ENCODE measurements around the gene CTBP2.

Gene CTBP2

GRCh38 chr10:125144693-125145623 is 15.4 kb downstream of the CTBP2 start:
- DNase-seq (ENCODE audit: low read depth in 2 of 2) = no peak

GRCh38 chr10:125144206-125144605 is 16.2 kb downstream of the CTBP2 start:
- no peak for DNase-seq (ENCODE audit: low read depth in 2 of 2)

- no peak for DNase-seq (ENCODE audit: low read depth in 2 of 2)
Observed at GRCh38 chr10:125142946-125143345, 17.4 kb downstream of the CTBP2 start.

- DNase-seq (ENCODE audit: low read depth in 2 of 2) = no peak
Observed at GRCh38 chr10:125141860-125142484, 18.4 kb downstream of the CTBP2 start.

- no peak for DNase-seq (ENCODE audit: low read depth in 2 of 2)
Observed at GRCh38 chr10:125141150-125141859, 19.1 kb downstream of the CTBP2 start.

- no peak for DNase-seq (ENCODE audit: low read depth in 2 of 2)
Observed at GRCh38 chr10:125140151-125140550, 20.2 kb downstream of the CTBP2 start.

GRCh38 chr10:125137601-125138438 is 22.5 kb downstream of the CTBP2 start:
- DNase-seq (ENCODE audit: low read depth in 2 of 2) = no peak

- DNase-seq (ENCODE audit: low read depth in 2 of 2) = no peak
Observed at GRCh38 chr10:125136087-125136486, 24.3 kb downstream of the CTBP2 start.

GRCh38 chr10:125135771-125136035 is 24.7 kb downstream of the CTBP2 start:
- DNase-seq (ENCODE audit: low read depth in 2 of 2) = no peak

- DNase-seq (ENCODE audit: low read depth in 2 of 2) = no peak
Observed at GRCh38 chr10:125134916-125135770, 25.2 kb downstream of the CTBP2 start.

GRCh38 chr10:125134483-125134848 is 25.9 kb downstream of the CTBP2 start:
- no peak for DNase-seq (ENCODE audit: low read depth in 2 of 2)

GRCh38 chr10:125133696-125134482 is 26.5 kb downstream of the CTBP2 start:
- DNase-seq (ENCODE audit: low read depth in 2 of 2) = no peak

GRCh38 chr10:125132344-125132743 is 28.0 kb downstream of the CTBP2 start:
- DNase-seq (ENCODE audit: low read depth in 2 of 2) = no peak

- DNase-seq (ENCODE audit: low read depth in 2 of 2) = no peak
Observed at GRCh38 chr10:125130916-125131315, 29.4 kb downstream of the CTBP2 start.

GRCh38 chr10:125130260-125130659 is 30.1 kb downstream of the CTBP2 start:
- DNase-seq (ENCODE audit: low read depth in 2 of 2) = no peak

GRCh38 chr10:125129076-125129458 is 31.3 kb downstream of the CTBP2 start:
- DNase-seq (ENCODE audit: low read depth in 2 of 2) = no peak

GRCh38 chr10:125128397-125129075 is 31.8 kb downstream of the CTBP2 start:
- DNase-seq (ENCODE audit: low read depth in 2 of 2) = no peak

GRCh38 chr10:125127986-125128385 is 32.4 kb downstream of the CTBP2 start:
- no peak for DNase-seq (ENCODE audit: low read depth in 2 of 2)

GRCh38 chr10:125127110-125127509 is 33.3 kb downstream of the CTBP2 start:
- DNase-seq (ENCODE audit: low read depth in 2 of 2) = no peak

Data from stimulated activated CD4-positive, alpha-beta T cell treated with anti-CD3 and anti-CD28 coated beads, Interleukin-15, amount 100 ng/mL, for 48 hours (primary cell).